Right atrium auricular region (tissue), 2 donors: ENCODE data around the gene CSPG5. TPM values are rescaled to one million over a fixed set of nuclear protein-coding genes. Genes with fewer than 3 reads are reported as not detected.
A peak's percentile ranks its signal among the peaks of the same experiment; 100 is the strongest.

ENCODE experiments used
- DNase-seq: peaks from one replicate; pipeline ENCODE4 v3.0.0-alpha.2; 2019; ENCODE audit warnings: low spot score
- H3K27ac ChIP-seq, 2 donors: fragments of 200-600 bp; sonication (generic); 1 replicate in 1 of 2; 2 replicates in 1 of 2; pipeline ENCODE4 v1.5.1; 2016 to 2019
- H3K27me3 ChIP-seq, 2 donors: fragments of 200-600 bp; sonication (generic); one replicate each; pipeline versions ENCODE4 v1.5.1 to v1.6.0; 2017 to 2019
- H3K36me3 ChIP-seq: fragments of 200-600 bp; sonication (generic); one replicate; pipeline ENCODE4 v1.5.1; 2016
- H3K4me1 ChIP-seq, 2 donors: fragments of 200-600 bp; sonication (generic); one replicate each; pipeline versions ENCODE4 v1.5.1 to v1.6.0; 2017 to 2019
- H3K4me3 ChIP-seq, 2 donors: fragments of 200-600 bp; sonication (generic); 1 replicate in 1 of 2; 2 replicates in 1 of 2; pipeline ENCODE4 v1.5.1; 2017 to 2019; ENCODE audit warnings: mild to moderate bottlenecking in 1 of 2, moderate library complexity in 1 of 2
- H3K9me3 ChIP-seq, 2 donors: fragments of 200-600 bp; sonication (generic); one replicate each; pipeline ENCODE4 v1.5.1; 2019
- total RNA-seq, 2 donors: library from RNA; depleted of rRNA; stranded (reverse); fragments of >200 nt; gene quantifications; one replicate each; pipeline ENCODE4 v1.1.0, GENCODE V29; 2016
- TF ChIP-seq, protein P1 (sequence below), 2 donors: fragments of 200-600 bp; sonication (generic); IDR thresholded peaks; one replicate each; pipeline ENCODE4 v1.5.1; 2019; ENCODE audit warnings: antibody characterized with exemption in 2 of 2

Gene CSPG5
- 1 to 10 TPM in 1 of 2 donors, not detected in 1; 2.6 TPM for total RNA-seq

GRCh38 chr3:47578691-47579632 is at the start of gene CSPG5:
Gene CSPG5 (minus strand): TSS chr3:47578865. CDS start chr3:47578693, 172 bp downstream.
- H3K9me3 ChIP-seq, result no peaks in the 10 kb centered on the region
- H3K27ac ChIP-seq, result no peak within 1 kb of the TSS
- peak within 1 kb of the TSS; percentile 54 to 70 for H3K4me3 ChIP-seq
- TF ChIP-seq, protein P1, sequence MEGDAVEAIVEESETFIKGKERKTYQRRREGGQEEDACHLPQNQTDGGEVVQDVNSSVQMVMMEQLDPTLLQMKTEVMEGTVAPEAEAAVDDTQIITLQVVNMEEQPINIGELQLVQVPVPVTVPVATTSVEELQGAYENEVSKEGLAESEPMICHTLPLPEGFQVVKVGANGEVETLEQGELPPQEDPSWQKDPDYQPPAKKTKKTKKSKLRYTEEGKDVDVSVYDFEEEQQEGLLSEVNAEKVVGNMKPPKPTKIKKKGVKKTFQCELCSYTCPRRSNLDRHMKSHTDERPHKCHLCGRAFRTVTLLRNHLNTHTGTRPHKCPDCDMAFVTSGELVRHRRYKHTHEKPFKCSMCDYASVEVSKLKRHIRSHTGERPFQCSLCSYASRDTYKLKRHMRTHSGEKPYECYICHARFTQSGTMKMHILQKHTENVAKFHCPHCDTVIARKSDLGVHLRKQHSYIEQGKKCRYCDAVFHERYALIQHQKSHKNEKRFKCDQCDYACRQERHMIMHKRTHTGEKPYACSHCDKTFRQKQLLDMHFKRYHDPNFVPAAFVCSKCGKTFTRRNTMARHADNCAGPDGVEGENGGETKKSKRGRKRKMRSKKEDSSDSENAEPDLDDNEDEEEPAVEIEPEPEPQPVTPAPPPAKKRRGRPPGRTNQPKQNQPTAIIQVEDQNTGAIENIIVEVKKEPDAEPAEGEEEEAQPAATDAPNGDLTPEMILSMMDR (IDR thresholded peaks at IDR 0.05), result no peak
- H3K36me3 ChIP-seq, result no peaks in the 10 kb centered on the region
- H3K27me3 ChIP-seq, result no peaks in the 10 kb centered on the region
- H3K4me1 ChIP-seq, result peaks cover 0 to 16% of the 10 kb centered on the region in 2 donors
- no peak for DNase-seq

- Histone ChIP-seq H3K27ac (no peak overlapping the region), H3K36me3 (peaks cover 26% of the 10 kb centered on the region), H3K9me3 (no peaks in the 10 kb centered on the region), H3K4me3 (no peak overlapping the region), H3K27me3 (no peaks in the 10 kb centered on the region), H3K4me1 (no peaks in the 10 kb centered on the region)
- DNase-seq, result no peak
- TF ChIP-seq, protein P1 (IDR thresholded peaks at IDR 0.05), result no peak
Observed at GRCh38 chr3:47628426-47628825, 49.8 kb upstream of the CSPG5 start.

DNA sequence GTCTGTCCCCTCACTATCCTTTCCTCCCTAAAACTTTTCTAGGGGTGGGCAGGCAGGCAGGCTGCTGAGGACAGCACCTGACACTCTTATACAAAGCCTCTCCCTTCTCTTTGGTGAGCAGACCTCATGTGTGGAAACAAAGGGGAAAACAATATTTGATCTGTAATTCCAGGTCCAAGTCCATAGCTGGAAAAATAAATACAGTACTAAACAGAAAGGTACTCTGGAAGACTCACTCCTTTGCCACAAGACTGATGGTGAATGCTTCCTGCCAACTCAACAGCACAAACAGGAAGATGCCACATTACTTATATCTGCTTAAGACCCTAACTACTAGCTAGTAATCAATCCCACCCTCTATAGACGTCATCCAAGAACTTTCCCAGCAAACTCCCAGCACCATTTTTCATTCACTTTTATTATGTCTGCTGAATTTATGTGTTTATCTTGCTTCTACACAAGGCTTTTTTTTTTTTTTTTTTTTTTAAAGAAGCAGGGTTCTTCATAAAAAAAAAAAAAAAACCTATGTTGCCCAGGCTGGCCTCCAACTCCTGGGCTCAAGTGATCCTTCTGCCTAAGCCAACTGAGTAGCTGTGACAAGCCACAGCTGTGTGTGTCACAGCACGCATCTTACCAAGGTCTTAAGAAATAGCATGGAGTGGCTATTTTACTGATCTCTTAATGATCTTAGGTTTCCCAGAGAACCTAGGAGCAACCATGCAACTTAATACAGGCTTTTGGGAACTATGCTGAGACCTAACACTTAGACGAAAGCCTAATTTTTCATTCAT is 44.2 kb upstream of the CSPG5 start:
- Histone ChIP-seq H3K9me3 (no peaks in the 10 kb centered on the region), H3K4me1 (no peaks in the 10 kb centered on the region), H3K36me3 (peaks cover 29% of the 10 kb centered on the region), H3K27me3 (no peaks in the 10 kb centered on the region), H3K27ac (no peak overlapping the region), H3K4me3 (no peak overlapping the region)
- TF ChIP-seq, protein P1 (IDR thresholded peaks at IDR 0.05), result no peak
- no peak for DNase-seq

DNA sequence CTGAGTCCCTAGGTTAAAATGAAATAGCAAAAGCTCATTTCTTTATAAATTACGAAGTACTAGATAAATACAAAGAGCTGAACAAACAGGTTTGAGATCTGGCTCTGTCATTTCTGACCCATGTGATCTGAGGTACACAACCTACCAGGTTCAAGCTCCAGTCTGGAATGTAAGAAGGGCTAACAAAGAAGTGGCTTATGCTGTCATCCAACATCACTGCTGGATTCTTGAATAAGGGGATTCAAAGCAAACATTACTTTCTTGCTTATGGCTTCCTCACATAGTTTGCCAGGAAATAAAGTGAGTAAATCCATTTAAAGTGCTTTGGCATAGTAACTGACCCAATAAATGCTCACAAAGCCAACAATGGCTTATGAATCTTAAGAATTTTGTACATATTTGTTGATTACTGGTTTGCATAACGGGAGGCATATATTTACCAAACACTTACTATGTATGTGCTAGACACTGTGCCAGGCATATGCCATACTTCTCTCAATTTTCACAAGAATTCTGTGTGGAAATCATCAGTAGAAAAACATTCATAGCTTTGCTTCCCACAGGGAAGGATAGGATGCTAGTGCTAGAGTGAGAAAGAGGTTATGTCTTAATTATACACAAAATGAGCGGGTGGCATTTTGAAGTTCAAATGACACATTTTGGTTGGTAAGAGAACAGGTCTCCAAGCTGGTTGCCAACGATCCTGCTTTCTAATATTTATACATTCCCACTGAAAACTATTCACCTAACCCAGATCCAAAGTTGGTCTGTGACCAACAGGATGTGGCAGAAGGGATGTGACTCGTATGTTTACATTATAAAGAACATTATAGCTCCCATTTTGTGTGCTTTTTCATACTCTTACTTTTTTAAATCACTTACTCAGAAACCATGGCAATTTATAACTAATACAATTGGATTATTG is 38.7 kb upstream of the CSPG5 start:
- no peak for DNase-seq
- Histone ChIP-seq H3K4me1 (peaks cover 0 to 5% of the 10 kb centered on the region in 2 donors), H3K27me3 (no peaks in the 10 kb centered on the region), H3K9me3 (no peaks in the 10 kb centered on the region), H3K36me3 (peaks cover 35% of the 10 kb centered on the region), H3K27ac (no peak overlapping the region), H3K4me3 (no peak overlapping the region)
- TF ChIP-seq, protein P1 (IDR thresholded peaks at IDR 0.05), result no peak

- Histone ChIP-seq H3K4me1 (peaks cover 0 to 26% of the 10 kb centered on the region in 2 donors), H3K36me3 (peaks cover 23% of the 10 kb centered on the region)
Observed at GRCh38 chr3:47614788-47615187, 36.1 kb upstream of the CSPG5 start.

More at GRCh38 chr3:47614788-47615187, 36.1 kb upstream of the CSPG5 start:
- no peak overlapping the region for H3K27ac ChIP-seq
- no peak for DNase-seq
- H3K9me3 ChIP-seq, result no peaks in the 10 kb centered on the region
- H3K4me3 ChIP-seq, result no peak overlapping the region
- no peaks in the 10 kb centered on the region for H3K27me3 ChIP-seq
- TF ChIP-seq, protein P1 (IDR thresholded peaks at IDR 0.05), result no peak
